Measurements from ENCODE around the gene IFNGR2.
"Not testable (repeated sequence)": the region's sequence is repeated elsewhere in the genome, so short reads cannot be mapped to it uniquely, and the experiment has no call there.

The IFNGR2 gene

DNA sequence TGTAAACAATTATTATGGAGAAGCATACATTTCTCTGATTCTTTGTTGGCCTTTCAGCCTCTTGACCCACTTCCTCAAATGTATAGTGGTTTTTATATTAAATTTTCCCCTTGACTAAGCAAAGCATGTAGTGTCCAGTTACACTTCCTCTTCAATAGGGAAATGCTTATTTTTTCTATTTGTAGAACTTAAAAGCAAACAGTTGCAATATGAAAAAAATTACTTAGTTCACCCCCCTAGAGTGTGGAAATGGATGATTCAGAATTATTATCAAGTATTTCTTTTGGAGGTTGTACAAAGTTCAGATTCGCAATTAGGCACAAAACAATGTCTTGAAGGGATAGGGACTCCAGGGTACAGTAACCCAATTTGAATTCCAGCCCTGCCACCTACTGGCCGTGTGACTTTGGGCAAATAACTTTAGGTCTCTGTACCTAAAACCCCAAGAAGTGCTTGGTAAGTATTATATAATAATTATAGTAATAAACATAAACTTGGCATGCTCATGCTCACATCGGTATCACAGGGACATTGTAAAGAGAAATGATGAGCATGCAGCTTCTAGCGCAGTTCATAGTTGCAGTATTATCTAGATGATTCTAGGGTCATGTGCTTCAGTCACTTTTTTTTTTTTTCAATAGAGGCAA is 28.6 kb upstream of the IFNGR2 start:
- no peak overlapping the region for H2AFZ ChIP-seq
- no peaks in the 10 kb centered on the region for H3K79me2 ChIP-seq
- H3K4me3 ChIP-seq (ENCODE audit: low read depth, low read length): no peak overlapping the region
- H3K9ac ChIP-seq: no peak overlapping the region
- no peak overlapping the region for H3K4me2 ChIP-seq (ENCODE audit: low read length)
- TF ChIP-seq, protein P1, sequence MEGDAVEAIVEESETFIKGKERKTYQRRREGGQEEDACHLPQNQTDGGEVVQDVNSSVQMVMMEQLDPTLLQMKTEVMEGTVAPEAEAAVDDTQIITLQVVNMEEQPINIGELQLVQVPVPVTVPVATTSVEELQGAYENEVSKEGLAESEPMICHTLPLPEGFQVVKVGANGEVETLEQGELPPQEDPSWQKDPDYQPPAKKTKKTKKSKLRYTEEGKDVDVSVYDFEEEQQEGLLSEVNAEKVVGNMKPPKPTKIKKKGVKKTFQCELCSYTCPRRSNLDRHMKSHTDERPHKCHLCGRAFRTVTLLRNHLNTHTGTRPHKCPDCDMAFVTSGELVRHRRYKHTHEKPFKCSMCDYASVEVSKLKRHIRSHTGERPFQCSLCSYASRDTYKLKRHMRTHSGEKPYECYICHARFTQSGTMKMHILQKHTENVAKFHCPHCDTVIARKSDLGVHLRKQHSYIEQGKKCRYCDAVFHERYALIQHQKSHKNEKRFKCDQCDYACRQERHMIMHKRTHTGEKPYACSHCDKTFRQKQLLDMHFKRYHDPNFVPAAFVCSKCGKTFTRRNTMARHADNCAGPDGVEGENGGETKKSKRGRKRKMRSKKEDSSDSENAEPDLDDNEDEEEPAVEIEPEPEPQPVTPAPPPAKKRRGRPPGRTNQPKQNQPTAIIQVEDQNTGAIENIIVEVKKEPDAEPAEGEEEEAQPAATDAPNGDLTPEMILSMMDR (IDR thresholded peaks at IDR 0.05): peak; percentile 22
- no peaks in the 10 kb centered on the region for H3K36me3 ChIP-seq (ENCODE audit: control insufficient read depth, insufficient read depth, low read length)
- no peaks in the 10 kb centered on the region for H3K27me3 ChIP-seq (ENCODE audit: control insufficient read depth, insufficient read depth, low read length)
- no peaks in the 10 kb centered on the region for H3K4me1 ChIP-seq
- H3K9me3 ChIP-seq (ENCODE audit: control insufficient read depth, low read length): no peaks in the 10 kb centered on the region
- no peak overlapping the region for H3K27ac ChIP-seq

GRCh38 chr21:33375101-33375644 is 28.0 kb upstream of the IFNGR2 start:
- Histone ChIP-seq H3K4me1 (no peaks in the 10 kb centered on the region), H3K9ac (no peak overlapping the region), H3K4me2 (ENCODE audit: low read length) (no peak overlapping the region), H3K27ac (no peak overlapping the region), H2AFZ (no peak overlapping the region), H3K4me3 (ENCODE audit: low read depth, low read length) (no peak overlapping the region), H3K9me3 (ENCODE audit: control insufficient read depth, low read length) (no peaks in the 10 kb centered on the region), H3K79me2 (no peaks in the 10 kb centered on the region), H3K27me3 (ENCODE audit: control insufficient read depth, insufficient read depth, low read length) (no peaks in the 10 kb centered on the region), H3K36me3 (ENCODE audit: control insufficient read depth, insufficient read depth, low read length) (no peaks in the 10 kb centered on the region)
- TF ChIP-seq, protein P1 (IDR thresholded peaks at IDR 0.05): no peak

DNA sequence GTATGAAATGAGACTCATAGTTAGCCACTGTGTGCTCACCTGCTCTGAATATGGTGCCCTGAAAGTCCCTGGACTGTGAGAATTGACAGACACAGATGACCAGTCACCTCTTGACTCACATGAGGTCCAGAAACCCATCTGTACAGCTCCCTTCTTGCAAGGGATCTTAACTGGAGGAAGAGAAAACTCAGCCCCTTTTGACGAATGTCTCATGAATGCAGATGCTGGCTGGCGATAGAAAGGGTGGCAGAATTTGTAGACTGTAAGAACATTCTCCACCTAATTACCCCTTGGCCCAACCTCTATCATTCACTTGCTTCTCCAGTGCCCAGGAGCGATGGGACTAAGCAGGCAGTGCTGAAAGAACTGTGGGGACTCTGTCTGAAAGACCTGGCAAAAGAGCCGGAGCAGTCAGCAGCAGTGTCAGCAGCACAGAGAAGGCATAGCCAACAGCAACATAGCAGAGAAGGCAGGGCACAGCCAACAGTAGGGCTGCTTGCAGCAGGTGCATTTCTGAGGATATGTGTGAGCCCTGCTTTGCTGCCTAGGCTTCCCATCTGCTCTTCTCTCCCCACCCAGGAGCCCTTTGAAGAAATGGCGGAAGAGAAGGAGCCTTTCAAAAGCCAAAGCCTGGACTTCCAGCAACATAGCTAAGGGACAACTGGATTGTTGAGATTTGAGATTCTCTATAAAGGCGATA is 25.8 kb upstream of the IFNGR2 start:
- Histone ChIP-seq H3K4me2 (ENCODE audit: low read length) (no peak overlapping the region), H3K79me2 (no peaks in the 10 kb centered on the region), H3K9ac (no peak overlapping the region), H2AFZ (no peak overlapping the region), H3K4me3 (ENCODE audit: low read depth, low read length) (no peak overlapping the region), H3K36me3 (ENCODE audit: control insufficient read depth, insufficient read depth, low read length) (no peaks in the 10 kb centered on the region), H3K4me1 (no peaks in the 10 kb centered on the region), H3K9me3 (ENCODE audit: control insufficient read depth, low read length) (no peaks in the 10 kb centered on the region), H3K27ac (no peak overlapping the region), H3K27me3 (ENCODE audit: control insufficient read depth, insufficient read depth, low read length) (no peaks in the 10 kb centered on the region)
- TF ChIP-seq, protein P1 (IDR thresholded peaks at IDR 0.05): no peak

GRCh38 chr21:33378081-33378480 is 25.1 kb upstream of the IFNGR2 start:
- Histone ChIP-seq H3K27me3 (ENCODE audit: control insufficient read depth, insufficient read depth, low read length) (no peaks in the 10 kb centered on the region), H3K4me2 (ENCODE audit: low read length) (no peak overlapping the region), H3K79me2 (no peaks in the 10 kb centered on the region), H3K4me1 (no peaks in the 10 kb centered on the region), H3K27ac (no peak overlapping the region), H3K36me3 (ENCODE audit: control insufficient read depth, insufficient read depth, low read length) (no peaks in the 10 kb centered on the region), H3K9ac (no peak overlapping the region), H2AFZ (no peak overlapping the region), H3K4me3 (ENCODE audit: low read depth, low read length) (no peak overlapping the region), H3K9me3 (ENCODE audit: control insufficient read depth, low read length) (no peaks in the 10 kb centered on the region)
- TF ChIP-seq, protein P1 (IDR thresholded peaks at IDR 0.05): no peak

GRCh38 chr21:33379934-33380333 is 23.3 kb upstream of the IFNGR2 start:
- not testable (repeated sequence) for H3K9ac ChIP-seq

More at GRCh38 chr21:33379934-33380333, 23.3 kb upstream of the IFNGR2 start:
- H3K4me2 ChIP-seq (ENCODE audit: low read length); H3K4me3 ChIP-seq (ENCODE audit: low read depth, low read length); H3K79me2 ChIP-seq; H3K36me3 ChIP-seq (ENCODE audit: control insufficient read depth, insufficient read depth, low read length); H2AFZ ChIP-seq; H3K27me3 ChIP-seq (ENCODE audit: control insufficient read depth, insufficient read depth, low read length); H3K4me1 ChIP-seq; H3K9me3 ChIP-seq (ENCODE audit: control insufficient read depth, low read length): not testable (repeated sequence)
- peak overlapping the region; percentile 39 for H3K27ac ChIP-seq
